ENCODE measurements around the gene KISS1.

The KISS1 gene

GRCh38 chr1:204216880-204217647 lies 20.8 kb upstream of the KISS1 start:
- DNase-seq = no peak

- DNase-seq = no peak
These were observed 19.9 kb upstream of the KISS1 start for GRCh38 chr1:204216236-204216635.

- peak in 1 of 4 experiments; percentile 5 for DNase-seq
These were observed 17.7 kb upstream of the KISS1 start, which contains the start of gene GOLT1A for GRCh38 chr1:204213668-204214662. Gene GOLT1A, minus strand, starts transcription at chr1:204213988. Its CDS starts 82 bp downstream, at chr1:204213906.

GRCh38 chr1:204212715-204213114 lies 16.4 kb upstream of the KISS1 start:
- DNase-seq = no peak

GRCh38 chr1:204211046-204211445 lies 14.8 kb upstream of the KISS1 start:
- no peak for DNase-seq

- DNase-seq = peak; percentile 35 to 67 (median 52)
These were observed 10.9 kb upstream of the KISS1 start for GRCh38 chr1:204207136-204207616.

- no peak for DNase-seq
These were observed 9.8 kb upstream of the KISS1 start for GRCh38 chr1:204206121-204206520.

GRCh38 chr1:204205486-204205885 lies 9.2 kb upstream of the KISS1 start:
- DNase-seq = no peak

- no peak for DNase-seq
These were observed 8.7 kb upstream of the KISS1 start for GRCh38 chr1:204204944-204205343.

- DNase-seq = no peak
These were observed 7.0 kb upstream of the KISS1 start for GRCh38 chr1:204203206-204203767.

- no peak for DNase-seq
These were observed 6.2 kb upstream of the KISS1 start for GRCh38 chr1:204202481-204202880.

- no peak for DNase-seq
These were observed 5.2 kb upstream of the KISS1 start for GRCh38 chr1:204201348-204202040.

- DNase-seq = no peak
These were observed 3.3 kb upstream of the KISS1 start for GRCh38 chr1:204199579-204199978.

- DNase-seq = no peak
These were observed 2.4 kb upstream of the KISS1 start for GRCh38 chr1:204198348-204199340.

- DNase-seq = no peak
These were observed 777 bp upstream of the KISS1 start for GRCh38 chr1:204197068-204197467.

GRCh38 chr1:204194771-204195170 lies 1.5 kb downstream of the KISS1 start:
- no peak for DNase-seq

- DNase-seq = no peak
These were observed 2.2 kb downstream of the KISS1 start for GRCh38 chr1:204194080-204194479.

- no peak for DNase-seq
These were observed 3.5 kb downstream of the KISS1 start for GRCh38 chr1:204192589-204193352.

- DNase-seq = no peak
These were observed 4.2 kb downstream of the KISS1 start for GRCh38 chr1:204192046-204192445.

GRCh38 chr1:204191456-204191855 lies 4.8 kb downstream of the KISS1 start:
- no peak for DNase-seq
